GM12873 (cell line): Measurements from ENCODE around the gene HEPHL1.

ENCODE experiments used
- CTCF ChIP-seq: IDR thresholded peaks from 2 replicates; pipeline ENCODE4 v1.5.1; 2012; ENCODE audit warnings: low read depth, mild to moderate bottlenecking, moderate library complexity, low read length, control low read depth; ENCODE audit not compliant: insufficient read depth; ENCODE audit errors: missing control alignments

Gene HEPHL1

GRCh38 chr11:94088906-94089305 lies 67.8 kb downstream of the HEPHL1 start:
- no peak for TF ChIP-seq CTCF

GRCh38 chr11:94089341-94089740 lies 68.2 kb downstream of the HEPHL1 start:
- TF ChIP-seq CTCF: no peak

GRCh38 chr11:94090401-94090800 lies 69.2 kb downstream of the HEPHL1 start:
- TF ChIP-seq CTCF: no peak

- no peak for TF ChIP-seq CTCF
These were observed 69.9 kb downstream of the HEPHL1 start for GRCh38 chr11:94091091-94091490.

- TF ChIP-seq CTCF: no peak
These were observed 79.1 kb downstream of the HEPHL1 start for GRCh38 chr11:94100253-94100652.

GRCh38 chr11:94103471-94103870 lies 82.3 kb downstream of the HEPHL1 start:
- TF ChIP-seq CTCF: no peak

GRCh38 chr11:94104734-94105133 lies 83.6 kb downstream of the HEPHL1 start:
- TF ChIP-seq CTCF: no peak
